CD4-positive, alpha-beta T cell treated with Interleukin-15 for 1 hour (primary cell): ENCODE results near the gene RNASEH1.
"Not testable (repeated sequence)": the region's sequence is repeated elsewhere in the genome, so short reads cannot be mapped to it uniquely, and the experiment has no call there.

ENCODE experiments used
- DNase-seq: peaks from one replicate; pipeline ENCODE4 v3.0.0-alpha.2; 2020

Gene RNASEH1

DNA sequence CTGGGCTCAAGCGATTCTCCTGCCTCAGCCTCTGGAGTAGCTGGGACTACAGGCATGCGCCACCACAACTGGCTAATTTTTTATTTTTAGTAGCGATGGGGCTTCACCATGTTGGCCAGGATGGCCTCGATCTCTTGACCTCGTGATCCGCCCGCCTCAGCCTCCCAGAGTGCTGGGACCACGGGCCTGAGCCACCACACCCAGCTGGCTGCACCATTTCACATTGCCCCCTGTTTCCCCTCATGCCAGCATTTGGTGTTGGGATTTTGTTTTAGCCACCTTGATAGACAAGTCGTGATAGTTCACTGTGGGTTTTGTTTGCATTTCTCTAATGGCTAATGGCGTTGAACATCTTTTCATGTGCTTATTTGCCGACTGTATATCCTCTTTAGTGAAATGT lies 31.0 kb upstream of the RNASEH1 start:
- no peak for DNase-seq

DNA sequence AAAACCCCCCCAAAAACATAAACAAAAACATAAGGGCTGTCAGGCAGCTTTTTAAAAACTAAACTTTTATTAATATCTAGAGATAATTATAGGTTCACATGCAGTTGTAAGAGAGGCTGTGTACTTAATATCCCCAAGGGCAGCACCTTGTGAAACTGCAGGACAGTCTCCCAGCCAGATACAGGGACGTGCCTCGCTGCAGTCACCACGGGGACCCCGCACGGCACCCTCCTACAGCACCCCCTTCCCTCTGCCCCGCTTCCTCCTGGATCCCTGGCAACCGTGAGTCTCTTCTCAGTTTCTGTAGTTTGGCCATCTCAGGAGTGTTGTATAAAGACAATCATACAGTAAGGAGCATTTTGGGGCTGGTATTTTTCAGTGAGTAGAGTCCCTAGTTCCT lies 30.0 kb upstream of the RNASEH1 start:
- DNase-seq = no peak

DNA sequence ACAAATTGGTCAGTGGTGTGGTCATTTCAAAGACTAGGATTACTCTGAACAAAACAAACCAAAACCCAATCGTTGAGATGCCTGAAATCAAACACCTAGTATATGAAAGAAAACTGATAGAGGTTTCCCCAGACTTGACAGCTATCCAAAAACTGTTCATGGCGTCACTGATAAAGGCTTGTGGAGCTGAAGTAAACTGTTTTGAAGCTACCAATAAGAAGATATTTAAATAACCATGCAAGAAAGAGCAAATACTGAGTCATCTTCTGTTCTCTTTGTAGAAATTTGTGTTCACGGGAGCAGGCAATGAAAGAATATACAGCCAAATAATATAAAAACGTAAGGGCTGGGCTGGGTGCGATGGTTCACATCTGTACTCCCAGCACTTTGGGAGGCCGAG lies 29.3 kb upstream of the RNASEH1 start:
- no peak for DNase-seq

DNA sequence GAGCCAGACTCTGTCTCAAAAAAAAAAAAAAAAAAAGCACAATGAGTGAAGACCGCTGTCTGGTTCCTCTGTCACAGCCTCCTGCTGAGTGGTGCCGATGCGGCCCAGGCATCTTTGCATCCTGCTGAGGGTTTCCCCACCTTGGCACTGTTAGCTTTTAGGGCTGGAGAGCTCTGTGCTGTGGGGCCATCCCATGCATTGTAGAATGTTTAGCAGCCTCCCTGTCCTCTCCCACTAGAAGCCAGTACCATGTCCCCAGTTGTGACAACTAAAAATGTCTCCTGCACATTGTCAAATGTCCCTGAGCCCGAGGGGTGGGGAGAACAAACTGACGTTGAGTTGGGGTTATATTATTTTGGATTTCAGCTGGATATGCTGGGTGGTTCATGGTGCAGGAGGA lies 28.9 kb upstream of the RNASEH1 start:
- DNase-seq = no peak

DNA sequence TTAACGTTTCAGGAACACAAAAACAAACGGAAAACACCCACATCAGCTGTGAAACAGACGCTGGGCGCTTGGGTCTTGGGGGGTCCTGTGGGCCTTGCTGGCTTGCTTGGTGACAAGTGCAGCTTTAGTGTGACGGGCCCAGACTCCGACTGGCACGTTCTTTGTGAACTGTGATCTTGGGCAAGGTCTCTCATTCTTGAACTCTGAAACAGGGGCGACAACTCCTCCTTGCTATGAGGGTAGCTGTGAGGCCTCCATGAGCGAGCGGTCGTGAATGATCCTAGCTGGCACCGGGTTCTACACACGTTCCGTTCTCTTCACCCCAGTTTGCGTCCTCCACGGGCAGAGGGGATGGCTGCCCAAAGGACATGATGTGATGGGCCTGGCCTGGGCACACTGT lies 28.1 kb upstream of the RNASEH1 start:
- DNase-seq = no peak

DNA sequence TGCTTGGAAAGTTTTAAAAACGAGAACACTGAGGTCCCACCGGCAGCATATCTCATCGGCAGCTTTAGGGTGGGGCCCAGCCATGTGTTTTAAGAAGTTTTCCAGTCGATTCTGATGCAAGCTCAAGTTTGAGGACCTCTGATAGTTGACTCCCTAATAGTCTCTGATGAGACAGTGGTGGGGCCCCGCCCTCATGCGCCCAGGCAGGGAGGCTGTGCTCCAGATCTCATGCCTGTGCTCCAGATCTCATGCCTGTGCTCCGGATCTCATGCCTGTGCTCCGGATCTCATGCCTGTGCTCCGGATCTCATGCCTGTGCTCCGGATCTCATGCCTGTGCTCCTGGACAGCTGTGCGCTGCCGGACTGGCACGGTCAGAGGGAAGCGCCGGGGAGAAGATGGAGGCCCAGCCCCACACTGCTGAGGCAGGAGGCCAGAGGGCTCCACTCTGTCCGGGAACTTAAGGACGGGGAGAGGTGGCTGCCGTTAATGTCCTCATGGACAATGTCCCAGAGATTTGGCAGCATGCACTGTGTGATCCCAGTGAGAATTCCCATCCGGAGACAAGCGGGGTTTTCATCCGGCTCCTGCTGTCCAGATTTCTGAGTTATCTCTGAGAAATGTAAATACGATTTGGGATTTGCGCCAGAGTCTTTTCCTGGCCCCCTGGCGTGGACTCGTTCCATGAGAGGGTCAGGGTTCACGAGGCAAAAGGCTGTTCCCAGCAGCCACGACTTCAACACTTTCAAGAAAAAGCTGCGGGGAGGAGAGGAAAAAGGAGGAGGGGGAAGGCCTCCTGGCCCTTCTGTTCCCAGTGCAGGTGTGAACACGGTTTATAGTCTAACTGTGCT lies 27.4 kb upstream of the RNASEH1 start:
- DNase-seq = no peak

DNA sequence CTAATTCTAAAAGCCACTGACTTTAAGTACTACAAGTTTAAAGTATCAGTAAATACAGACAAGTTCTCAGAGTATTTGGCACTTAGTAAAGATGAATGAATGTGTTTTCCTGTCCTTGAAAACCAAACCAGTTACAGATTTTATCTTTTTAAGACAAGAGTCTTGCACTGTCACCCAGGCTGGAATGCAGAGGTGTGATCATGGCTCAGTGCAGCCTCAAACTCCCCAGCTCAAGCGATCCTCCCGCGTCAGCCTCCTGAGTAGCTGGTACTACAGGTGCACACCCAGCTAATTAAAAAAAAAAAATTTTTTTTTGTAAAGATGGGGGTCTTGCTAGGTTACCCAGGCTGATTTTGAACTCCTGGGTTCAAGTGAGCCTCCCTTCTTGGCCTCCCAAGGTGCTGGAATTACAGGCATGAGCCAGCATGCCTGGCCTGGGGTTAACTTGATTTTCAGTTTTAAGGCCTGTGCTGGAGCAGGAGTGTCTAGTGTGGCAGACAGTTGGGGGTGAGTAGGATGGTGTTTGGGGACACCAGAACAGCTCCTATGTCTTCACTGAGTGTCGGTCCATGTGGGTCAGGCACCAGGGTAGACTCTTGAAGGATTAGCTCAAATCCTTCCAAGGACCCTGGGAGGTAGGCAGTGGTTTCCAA lies 26.6 kb upstream of the RNASEH1 start:
- no peak for DNase-seq

DNA sequence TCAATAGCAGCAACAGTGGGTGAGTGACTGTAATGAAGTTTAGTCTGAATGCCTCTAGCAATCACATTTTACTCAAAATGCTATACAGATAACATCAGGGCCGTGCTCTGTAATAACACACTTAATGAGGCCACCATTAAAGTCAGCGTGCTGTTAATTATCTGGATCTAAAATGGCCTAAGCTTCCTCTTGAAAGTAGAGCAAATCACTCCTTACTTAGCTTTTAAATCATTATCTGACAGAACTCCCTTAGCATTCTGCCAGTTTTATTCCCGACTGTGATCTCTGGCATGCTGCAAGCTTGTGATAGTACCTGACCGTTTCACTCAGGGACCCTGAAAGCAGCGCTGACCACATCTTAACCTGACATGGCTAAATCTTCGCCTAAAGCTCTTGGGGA lies 25.9 kb upstream of the RNASEH1 start:
- no peak for DNase-seq

DNA sequence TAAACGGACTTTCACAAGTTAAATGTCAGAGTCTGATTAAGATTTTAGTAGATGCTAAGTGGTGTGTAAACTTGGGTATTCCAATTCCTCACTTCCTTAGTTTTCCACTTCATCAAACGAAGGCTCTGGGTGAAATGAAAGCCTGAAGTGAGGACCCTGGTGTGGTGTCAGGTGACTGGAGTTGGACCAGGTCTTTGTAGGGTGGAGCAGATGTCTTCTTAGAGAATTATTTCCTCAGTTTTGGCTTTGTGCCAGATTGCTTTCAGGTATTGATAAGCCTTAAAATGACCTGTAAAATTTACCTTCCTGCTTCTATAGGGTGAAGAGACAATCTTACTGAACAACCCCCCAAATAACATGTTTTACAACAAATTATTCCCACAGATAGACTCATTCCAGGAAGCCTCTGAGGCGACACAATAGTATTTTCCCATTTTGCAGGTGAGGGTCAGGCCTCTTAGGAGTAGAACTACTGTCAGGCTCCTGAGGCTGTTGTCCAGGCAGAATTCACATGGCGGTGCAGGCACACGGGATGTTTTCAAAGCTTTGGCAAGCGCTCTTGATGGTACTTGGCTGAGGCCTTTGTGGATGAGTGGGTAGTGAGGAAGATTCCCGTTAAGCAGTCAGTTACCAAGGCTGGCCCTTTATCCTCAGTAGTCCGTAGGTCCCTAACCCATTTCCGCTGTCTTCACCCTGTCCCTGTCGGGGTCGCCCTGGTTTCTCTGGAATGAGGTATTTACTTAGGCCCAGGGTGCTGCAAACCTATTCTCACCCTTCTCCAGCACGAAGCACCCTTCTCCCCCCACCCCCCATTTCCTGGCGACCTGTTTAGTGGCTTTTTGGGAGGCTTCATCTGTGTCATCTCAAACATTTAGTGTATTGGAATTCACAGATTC lies 23.5 kb upstream of the RNASEH1 start:
- no peak for DNase-seq

DNA sequence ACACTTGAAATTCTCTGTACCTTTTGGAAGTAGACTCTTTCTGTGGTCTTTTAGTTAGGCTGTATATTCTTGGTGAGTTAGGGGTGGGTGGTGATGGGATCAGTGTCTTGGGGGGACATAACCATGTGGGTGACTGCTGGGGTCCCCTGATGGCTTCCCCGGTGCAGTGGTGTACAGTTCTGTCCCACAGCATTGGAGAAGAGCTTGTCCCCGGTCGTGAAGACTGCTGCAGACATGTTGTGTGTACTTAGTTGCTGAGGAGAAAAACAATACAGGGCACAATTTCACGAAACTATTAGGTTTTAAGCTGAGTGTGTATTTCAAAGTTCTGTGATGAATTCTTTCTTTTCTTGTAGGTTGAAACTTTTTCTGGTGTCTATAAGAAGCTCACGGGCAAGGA lies 22.3 kb upstream of the RNASEH1 start:
- DNase-seq = no peak

DNA sequence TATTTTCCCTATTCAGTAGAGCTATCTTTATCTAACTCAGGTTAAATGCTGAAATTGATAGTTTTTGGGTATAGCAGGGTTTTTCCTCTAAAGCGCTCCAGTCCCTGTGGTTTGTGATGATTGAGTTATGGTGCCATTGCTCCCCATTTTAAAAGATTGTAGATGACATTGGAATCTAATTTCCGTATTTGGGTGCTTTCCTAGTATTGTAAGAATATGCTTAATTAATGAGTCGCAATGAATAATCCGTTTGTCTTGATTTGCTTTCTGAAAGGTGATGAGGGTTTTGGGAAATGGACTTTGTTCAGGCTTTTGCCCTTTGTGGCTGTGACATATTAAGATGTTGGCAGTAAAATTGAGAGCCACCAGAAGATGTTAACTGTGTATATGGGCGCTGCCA lies 20.9 kb upstream of the RNASEH1 start:
- DNase-seq = no peak

DNA sequence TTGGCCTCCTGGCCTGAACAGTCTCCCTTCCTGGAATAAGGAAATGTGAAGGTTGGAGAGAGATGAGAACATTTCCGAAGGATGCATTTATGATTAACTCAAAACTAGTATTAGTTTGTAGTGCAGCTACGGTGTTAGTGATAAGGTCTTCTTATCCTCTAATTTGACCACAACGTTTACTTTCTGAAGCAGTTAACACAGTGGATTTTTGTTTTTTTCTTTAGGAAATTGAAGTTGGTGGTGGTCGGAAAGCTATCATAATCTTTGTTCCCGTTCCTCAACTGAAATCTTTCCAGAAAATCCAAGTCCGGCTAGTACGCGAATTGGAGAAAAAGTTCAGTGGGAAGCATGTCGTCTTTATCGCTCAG lies 18.1 kb upstream of the RNASEH1 start:
- DNase-seq = not testable (repeated sequence)

DNA sequence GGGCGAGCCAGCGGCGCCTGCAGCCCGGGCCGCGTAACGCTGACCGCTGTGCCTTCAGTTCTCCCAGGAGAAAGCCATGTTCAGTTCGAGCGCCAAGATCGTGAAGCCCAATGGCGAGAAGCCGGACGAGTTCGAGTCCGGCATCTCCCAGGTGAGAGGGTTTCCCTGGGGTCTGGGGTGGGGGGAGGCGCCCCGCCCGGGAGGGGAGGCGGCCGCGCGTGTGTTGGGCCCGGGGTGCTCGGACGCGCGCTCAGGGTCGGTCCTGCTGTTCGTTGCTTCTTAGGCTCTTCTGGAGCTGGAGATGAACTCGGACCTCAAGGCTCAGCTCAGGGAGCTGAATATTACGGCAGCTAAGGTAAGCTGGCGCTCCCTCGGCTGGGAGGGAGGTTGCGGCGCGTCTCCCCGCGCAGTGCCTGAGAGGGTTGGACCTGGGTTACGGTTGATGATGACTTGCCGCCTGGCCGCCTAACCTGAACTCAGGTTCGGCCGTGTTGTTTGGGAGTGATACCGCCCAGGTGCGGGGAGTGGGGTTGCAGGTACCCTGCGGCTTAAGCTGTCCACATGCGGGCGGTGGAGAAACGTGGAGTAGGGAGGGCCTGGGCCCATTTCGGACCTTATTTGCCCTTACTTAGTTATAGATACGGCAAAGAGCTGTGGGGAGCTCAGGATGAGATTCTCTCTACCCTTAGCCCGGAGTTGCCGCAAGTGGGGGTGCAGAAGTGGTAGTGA lies 17.6 kb upstream of the RNASEH1 start:
- peak; percentile 30 for DNase-seq

DNA sequence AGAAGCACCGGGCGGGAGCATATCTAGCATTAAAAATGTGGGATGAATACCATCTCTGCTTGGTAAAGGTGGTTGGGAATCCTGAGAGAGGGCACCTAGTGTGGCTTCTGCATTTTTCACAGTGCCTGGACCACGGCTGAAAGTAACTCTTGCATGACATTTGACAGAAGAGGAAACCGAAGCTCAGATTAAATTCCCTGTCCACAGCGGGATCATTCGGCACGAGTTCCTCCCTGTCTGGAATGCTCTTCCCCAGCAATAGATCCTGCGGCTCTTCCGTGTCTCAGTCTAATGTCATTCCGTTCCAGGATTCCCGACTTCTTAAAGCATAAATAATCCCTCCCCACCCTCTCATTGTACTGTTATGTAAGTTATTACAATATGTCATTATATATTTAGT lies 16.0 kb upstream of the RNASEH1 start:
- no peak for DNase-seq

DNA sequence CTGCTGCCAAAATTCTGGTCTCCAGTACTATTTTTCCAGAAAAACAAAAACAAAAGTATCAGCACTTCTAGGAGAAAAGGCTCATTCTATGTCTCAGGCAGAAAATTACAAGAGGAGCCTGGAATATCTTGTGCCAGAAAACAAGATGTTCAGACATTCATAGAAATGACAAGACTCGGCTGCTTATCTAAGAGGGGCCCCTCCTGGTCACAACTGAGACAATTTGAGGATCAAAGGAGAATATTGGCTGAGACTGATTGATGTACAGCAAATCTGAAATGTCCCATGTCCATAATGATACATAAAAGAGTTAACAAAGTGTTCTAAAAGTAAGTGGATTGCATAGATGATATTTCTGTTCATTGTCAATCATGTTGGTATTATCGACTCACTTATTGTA lies 14.5 kb upstream of the RNASEH1 start:
- DNase-seq = no peak

DNA sequence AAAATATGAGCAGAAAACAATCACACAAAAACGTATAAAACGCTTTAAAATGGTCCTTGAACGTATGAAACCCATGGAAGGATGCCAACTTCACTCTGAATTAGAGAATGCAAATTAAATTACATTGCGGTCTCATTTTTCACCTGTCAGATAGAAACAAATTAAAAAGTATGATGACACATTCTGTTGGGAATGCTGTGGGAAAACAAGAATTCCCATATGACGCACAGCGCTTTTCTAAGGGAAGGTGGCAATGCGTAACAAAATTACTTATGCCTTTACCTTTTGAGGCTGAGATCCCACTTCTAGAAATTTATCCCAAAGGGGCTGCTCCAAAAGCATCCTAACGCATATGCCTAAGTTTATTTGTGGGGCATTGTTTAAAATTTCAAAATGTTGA lies 13.2 kb upstream of the RNASEH1 start:
- no peak for DNase-seq

DNA sequence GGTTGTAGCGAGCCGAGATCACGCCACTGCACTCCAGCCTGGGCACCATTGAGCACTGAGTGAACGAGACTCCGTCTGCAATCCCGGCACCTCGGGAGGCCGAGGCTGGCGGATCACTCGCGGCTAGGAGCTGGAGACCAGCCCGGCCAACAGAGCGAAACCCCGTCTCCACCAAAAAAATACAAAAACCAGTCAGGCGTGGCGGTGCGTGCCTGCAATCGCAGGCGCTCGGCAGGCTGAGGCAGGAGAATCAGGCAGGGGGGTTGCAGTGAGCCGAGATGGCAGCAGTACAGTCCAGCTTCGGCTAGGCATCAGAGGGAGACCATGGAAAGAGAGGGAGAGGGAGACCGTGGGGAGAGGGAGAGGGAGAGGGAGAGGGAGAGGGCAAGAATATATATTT lies 11.5 kb upstream of the RNASEH1 start:
- DNase-seq = not testable (repeated sequence)

DNA sequence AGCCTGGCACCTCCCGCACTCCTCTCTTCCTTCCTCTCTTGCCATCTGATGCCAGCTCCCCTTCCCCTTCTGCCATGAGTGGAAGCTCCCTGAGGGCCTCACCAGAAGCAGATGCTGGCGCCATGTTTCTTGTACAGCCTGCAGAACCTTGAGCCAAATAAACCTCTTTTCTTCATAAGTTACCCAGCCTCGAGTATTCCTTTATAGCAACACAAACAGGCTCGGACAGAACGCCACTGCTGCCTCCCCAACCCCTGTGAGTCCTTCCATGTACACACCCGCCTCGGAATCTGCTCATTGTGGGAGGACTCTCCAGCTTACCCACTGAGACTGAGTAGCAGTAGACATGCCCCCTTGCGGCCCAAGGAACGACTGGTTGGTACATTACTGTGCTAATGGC lies 8.7 kb upstream of the RNASEH1 start:
- no peak for DNase-seq

DNA sequence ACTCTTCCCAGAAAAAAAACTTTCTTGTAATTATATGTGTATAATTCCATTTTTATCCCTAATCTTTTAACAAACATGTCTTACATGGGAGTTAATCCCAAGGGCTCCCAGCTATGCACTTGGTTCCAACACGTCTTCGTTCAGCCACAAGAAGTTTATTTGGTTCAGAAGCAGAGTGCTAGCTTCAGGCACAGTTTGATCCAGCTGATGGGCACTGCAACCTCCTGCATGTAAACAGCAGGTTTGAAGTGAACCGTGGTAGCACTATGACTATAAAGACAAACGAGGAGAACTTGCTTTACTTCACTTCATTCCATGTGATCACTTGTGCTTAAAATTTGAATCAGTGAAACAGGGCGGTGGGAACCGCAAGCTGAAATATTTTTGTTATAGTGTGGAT lies 7.0 kb upstream of the RNASEH1 start:
- DNase-seq = no peak

DNA sequence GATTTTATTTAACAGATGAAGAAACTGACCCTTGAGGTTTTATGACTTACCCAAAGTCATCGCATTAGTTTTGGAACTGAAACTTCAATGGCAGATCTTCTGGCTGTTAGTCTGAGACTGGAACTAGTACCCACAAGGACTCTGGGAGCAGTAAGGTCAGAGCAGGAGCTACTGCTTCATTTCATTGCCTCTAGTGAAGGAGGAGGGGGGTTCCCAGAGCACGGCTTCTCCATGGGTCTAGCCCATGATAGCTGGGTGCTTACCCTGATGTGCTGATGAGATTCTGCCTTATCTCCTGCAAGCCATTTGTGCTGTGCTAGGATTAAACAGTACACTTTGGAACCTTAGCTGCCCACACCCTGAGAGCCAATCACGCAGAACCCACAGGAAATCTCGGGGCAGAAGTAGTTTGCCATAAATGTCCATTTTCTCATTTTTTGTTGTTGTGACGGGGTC lies 5.4 kb upstream of the RNASEH1 start:
- DNase-seq = no peak

DNA sequence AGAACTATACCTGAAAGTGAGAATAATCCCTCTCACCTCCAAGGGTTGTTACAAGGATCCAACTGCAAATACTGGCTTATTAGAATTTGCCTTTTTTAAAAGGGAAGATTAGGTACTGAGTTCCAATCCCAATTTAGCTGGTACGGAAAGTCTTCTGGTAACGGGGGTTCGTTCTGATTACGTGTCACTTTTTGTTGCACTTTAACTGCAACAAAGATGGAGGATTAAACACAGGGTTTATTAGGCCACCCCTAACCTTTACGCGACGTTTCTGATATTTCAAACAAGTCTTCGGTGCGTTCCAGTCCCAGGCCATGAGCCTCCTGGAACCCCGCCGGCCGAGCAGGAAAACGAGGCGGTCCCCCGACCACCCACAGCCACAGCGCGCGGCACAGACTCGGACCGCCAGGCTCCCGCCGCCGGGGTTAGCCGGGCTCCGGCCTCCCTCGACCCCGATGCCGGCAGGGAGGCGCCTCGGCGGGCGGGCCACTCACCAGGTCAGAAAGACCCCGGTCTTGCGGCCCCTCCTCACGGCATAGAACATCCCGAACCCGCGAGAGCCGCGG lies 411 bp downstream of the RNASEH1 start:
- DNase-seq = no peak

DNA sequence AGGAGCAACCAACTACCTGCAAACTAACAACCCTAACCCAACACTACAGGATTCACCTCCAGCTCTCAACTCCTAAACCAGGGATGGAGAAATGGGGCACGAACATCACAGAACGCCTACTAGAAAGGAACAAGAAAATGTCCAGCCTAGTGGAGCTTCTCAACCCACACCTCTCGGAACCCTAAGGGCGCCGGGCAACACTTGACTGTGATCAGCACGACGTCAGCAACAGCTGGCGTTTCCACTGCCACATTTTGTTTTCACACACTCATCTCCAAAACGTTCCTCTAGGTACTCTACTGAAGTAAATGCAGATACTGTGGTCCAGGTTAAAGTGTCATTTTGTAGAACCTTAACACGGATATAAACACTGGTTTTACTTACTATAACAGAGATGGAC lies 4.2 kb downstream of the RNASEH1 start:
- DNase-seq = no peak

DNA sequence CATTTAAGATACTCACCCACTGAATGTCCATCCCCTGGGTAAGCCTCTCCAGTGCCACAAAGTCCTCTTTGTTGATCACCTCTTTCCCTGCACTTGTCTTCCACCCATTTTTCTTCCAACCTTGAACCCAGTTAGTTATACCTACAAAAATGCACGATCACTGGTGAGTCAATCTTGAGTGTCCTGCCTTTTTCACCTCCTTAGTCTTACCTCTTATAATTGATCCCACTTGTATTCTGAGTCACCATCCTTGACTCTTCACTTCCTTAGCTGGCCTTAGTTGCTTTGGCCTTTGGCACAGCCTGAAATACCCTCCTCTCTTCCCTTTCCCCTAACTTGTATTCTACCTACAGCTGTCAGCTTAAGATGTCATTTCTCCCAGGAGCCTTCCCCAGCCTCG lies 10.2 kb downstream of the RNASEH1 start:
- DNase-seq = no peak
